ENCODE measurements around the gene GNAQ.

The GNAQ gene

DNA sequence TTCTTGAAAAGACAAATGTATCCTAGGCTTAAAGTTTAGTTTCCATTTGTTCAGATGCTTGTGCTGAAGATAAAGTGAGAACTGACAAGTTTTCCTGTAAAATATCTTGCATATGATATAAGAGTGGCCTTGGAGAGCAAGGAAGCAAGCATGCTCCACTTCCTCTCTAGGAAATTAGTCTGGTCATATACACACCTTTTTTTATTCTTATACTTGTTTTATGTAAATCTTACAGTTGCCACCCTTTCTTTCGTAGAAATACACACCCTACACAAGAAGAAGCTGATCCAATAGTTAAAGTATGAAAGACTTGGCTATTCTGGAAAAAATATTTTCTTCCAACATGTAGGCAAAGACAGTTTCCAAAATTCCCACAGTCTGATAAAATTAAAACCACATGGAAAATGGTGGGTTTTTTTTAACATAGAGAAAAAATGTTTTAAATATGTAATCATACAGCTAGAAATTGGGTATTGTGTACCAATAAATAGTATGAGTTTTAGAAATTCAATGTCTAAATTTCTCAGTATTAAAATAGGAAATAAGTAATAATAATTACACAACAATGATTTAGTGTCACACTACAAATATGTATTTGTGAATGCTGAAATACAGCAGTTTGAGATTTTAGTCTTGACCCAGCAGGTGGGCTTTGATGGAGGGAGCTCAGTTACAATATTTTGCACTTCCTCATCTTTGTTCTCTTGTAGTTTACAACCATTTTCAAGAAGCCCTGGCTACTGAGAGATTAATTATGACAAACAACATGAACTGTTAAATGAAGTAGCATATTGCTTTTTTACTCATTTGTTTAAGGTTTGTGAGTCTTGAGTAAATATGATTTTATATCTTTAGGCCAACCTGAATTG, 197.8 kb downstream of the GNAQ start:
- TF ChIP-seq, protein P1, sequence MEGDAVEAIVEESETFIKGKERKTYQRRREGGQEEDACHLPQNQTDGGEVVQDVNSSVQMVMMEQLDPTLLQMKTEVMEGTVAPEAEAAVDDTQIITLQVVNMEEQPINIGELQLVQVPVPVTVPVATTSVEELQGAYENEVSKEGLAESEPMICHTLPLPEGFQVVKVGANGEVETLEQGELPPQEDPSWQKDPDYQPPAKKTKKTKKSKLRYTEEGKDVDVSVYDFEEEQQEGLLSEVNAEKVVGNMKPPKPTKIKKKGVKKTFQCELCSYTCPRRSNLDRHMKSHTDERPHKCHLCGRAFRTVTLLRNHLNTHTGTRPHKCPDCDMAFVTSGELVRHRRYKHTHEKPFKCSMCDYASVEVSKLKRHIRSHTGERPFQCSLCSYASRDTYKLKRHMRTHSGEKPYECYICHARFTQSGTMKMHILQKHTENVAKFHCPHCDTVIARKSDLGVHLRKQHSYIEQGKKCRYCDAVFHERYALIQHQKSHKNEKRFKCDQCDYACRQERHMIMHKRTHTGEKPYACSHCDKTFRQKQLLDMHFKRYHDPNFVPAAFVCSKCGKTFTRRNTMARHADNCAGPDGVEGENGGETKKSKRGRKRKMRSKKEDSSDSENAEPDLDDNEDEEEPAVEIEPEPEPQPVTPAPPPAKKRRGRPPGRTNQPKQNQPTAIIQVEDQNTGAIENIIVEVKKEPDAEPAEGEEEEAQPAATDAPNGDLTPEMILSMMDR (IDR thresholded peaks at IDR 0.05; ENCODE audit: insufficient read depth, low read length, missing control alignments), result no peak
- ChIA-PET CTCF (interaction anchor here (1.3 to 1.4 kb wide), 3 partner anchors 12 to 377 kb away, joined by 3 to 5 read pairs (median 4); no protein-coding TSS in a partner anchor), POLR2A (no interaction called here)
- no peak for DNase-seq (ENCODE audit: low read depth, low spot score)
- H3K4me3 ChIP-seq (ENCODE audit: low read depth, low read length), result no peak overlapping the region

DNA sequence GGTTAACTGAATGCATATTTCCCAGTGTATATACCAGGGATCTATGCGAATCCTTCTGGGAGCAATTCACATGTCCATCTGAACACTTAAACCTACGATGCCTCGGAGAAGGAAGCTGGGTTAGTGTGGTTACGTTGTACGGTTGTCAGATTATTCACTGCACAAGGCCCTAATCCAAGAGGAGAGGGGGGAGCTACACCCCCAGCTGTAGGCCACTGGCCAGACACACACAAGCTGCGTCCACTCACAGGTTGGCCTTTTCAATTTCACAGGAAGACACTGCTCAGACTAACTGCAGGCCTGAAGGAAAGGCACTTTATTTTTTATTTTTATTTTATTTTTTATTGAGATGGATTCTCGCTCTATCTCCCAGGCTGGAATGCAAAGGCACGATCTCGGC, 199.0 kb downstream of the GNAQ start:
- no peak for DNase-seq (ENCODE audit: low read depth, low spot score)
- POLR2A ChIA-PET, result no interaction called here
- TF ChIP-seq, protein P1 (IDR thresholded peaks at IDR 0.05; ENCODE audit: insufficient read depth, low read length, missing control alignments), result no peak
- CTCF ChIA-PET, result interaction anchor here (1.2 to 1.4 kb wide), 2 partner anchors 9 to 376 kb away, joined by 4 to 5 read pairs; no protein-coding TSS in a partner anchor
- no peak overlapping the region for H3K4me3 ChIP-seq (ENCODE audit: low read depth, low read length)

DNA sequence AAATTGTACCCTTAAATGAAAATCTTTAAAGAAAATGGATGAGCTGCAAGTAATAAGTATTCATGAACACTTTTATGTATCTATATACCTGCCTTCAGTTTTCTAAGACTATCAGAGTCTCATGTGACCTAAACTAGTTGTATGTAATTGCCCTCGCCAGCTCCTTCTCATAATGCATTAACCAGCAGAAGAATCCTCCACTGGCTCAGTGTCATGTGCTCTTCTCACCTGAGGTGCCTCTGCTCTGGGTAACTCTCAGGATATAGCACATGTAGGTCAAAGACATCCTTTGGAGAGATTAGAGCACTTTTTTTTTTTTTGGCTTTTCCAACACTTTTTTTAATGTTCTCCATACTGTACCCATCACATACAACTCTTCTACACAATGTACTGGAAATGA, 199.8 kb downstream of the GNAQ start:
- no peak overlapping the region for H3K4me3 ChIP-seq (ENCODE audit: low read depth, low read length)
- TF ChIP-seq, protein P1 (IDR thresholded peaks at IDR 0.05; ENCODE audit: insufficient read depth, low read length, missing control alignments), result no peak
- ChIA-PET POLR2A (no interaction called here), CTCF (interaction anchor here (1.2 kb wide), 1 partner anchor 10 kb away, joined by 4 read pairs; no protein-coding TSS in a partner anchor)
- no peak for DNase-seq (ENCODE audit: low read depth, low spot score)

DNA sequence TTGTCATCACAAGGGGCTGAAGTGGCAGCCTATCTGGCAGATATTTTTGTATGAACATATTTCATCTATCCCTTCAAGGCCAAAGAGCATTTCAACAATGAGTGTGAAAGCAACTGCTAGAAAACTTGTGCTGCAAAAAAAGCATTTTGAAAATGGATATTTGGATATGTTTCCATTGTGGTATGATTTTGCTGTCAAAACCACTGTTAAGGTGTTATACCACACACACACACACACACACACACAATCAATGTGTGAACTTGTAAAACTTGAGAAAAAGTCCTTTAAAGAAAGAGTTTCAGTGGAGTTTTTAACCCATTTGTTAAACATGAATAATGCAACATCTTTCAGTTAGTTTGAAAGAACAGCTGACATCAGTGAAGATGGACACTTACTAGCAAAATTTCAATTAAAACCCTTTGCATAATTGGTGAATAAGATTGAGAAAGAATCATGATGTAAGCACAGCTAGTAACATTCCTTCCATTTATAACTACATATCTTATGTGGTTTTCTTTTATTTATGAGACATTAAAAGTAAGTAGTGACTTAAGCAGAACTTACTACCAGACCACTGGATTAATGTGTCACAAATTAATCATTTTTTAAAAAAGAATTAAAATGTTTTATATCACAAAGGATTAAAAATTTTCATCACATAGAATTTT, 200.9 kb downstream of the GNAQ start:
- TF ChIP-seq, protein P1 (IDR thresholded peaks at IDR 0.05; ENCODE audit: insufficient read depth, low read length, missing control alignments), result no peak
- no peak for DNase-seq (ENCODE audit: low read depth, low spot score)
- no peak overlapping the region for H3K4me3 ChIP-seq (ENCODE audit: low read depth, low read length)
- ChIA-PET CTCF (no interaction called here), POLR2A (no interaction called here)

DNA sequence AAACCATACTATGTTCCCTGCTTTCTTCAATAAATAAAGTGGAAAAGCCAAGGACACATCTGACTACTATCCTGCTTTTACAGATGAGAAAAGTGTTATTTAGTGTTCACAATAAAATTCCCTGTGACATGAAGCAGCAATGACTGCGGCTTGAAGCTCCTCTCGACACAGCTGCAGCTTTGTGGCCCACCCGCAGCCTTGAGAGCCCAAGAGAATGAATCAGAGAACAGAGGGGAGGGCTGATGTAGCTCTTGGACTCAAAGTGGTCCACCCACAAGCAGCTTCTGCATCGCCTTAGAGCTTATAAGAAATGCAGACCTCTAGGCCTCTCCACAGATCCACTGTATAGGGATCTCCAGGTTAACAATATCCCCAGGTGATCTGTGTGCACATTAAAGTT, 202.2 kb downstream of the GNAQ start:
- ChIA-PET CTCF (interaction anchor here (0.9 to 2.3 kb wide), 4 partner anchors 9 to 65 kb away, joined by 3 to 6 read pairs (median 4); no protein-coding TSS in a partner anchor), POLR2A (no interaction called here)
- TF ChIP-seq, protein P1 (IDR thresholded peaks at IDR 0.05; ENCODE audit: insufficient read depth, low read length, missing control alignments), result no peak

More for the DNA sequence above, 202.2 kb downstream of the GNAQ start:
- DNase-seq (ENCODE audit: low read depth, low spot score), result no peak
- H3K4me3 ChIP-seq (ENCODE audit: low read depth, low read length), result no peak overlapping the region

Measured in AG04449 (cell line).